Fibroblast of the conjunctiva (primary cell): Measurements from ENCODE around the gene PEAK3.

Experiments
- DNase-seq: peaks from one replicate; pipeline ENCODE4 v3.0.0-alpha.2; 2010; ENCODE audit warnings: low read depth

PEAK3 gene

DNA sequence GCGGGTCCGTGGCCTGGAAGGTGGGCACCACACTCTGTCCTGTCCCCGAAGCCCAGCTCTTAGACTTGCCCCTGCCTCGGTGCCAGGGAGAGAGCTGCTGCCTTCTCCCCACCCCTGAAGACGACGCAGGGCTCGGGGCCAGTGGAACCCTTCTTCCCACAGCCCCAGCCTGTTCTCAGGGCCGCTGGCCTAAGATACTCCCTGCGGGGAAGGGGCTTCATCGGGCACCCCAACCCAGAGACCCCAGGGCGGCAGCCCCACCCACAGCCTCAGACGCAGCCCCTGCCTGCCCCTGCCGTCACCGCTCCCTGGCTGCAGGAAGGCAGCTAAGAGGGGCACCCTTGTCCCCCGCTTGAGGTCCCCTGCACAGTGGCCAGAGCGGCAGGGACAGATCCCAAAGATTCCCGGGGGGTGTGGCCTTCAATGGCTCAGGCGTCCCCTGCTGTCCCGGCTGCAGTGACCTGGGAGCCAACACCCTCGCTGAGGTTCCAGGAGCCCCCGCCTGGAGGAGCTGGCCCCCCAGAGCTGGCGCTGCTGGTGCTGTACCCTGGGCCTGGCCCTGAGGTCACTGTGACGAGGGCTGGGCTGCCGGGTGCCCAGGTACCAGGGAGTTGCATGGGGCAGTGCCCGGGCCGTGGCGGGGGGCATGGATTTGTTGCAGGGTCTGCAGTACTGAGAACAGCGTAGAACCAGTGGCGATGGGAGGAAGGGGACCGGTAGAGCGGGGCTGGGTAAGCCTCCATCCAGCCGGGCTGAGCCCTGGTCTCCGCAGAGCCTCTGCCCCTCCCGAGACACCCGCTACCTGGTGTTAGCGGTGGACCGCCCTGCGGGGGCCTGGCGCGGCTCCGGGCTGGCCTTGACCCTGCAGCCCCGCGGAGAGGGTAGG, 31.9 kb downstream of the PEAK3 start:
- no peak for DNase-seq

DNA sequence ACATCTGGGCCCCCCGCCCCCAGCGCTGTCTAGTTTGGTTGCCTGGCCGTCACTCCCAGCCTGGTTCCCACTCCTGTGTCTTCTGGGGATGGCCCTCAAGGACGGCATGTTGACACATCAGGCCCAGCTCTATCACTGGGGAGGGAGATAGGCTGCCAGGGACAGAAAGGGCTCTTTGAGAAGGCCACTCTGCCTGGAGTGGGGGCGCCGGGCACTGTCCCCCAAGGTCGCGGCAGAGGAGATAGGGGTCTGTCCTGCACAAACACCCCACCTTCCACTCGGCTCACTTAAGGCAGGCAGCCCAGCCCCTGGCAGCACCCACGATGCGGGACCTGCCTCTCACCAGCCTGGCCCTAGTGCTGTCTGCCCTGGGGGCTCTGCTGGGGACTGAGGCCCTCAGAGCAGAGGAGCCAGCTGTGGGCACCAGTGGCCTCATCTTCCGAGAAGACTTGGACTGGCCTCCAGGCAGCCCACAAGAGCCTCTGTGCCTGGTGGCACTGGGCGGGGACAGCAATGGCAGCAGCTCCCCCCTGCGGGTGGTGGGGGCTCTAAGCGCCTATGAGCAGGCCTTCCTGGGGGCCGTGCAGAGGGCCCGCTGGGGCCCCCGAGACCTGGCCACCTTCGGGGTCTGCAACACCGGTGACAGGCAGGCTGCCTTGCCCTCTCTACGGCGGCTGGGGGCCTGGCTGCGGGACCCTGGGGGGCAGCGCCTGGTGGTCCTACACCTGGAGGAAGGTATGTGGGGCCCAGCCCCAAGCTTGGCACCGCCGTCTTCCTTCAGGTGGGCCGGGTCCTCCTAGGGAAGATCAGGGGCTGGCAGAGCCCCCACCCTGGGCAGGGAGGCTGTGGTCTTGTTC, 32.7 kb downstream of the PEAK3 start, which contains the start of gene AMH:
Gene AMH, plus strand, starts transcription at position 314 of the 857 bp plus-strand sequence. Its CDS starts 10 bp downstream, at position 324.
- no peak for DNase-seq

DNA sequence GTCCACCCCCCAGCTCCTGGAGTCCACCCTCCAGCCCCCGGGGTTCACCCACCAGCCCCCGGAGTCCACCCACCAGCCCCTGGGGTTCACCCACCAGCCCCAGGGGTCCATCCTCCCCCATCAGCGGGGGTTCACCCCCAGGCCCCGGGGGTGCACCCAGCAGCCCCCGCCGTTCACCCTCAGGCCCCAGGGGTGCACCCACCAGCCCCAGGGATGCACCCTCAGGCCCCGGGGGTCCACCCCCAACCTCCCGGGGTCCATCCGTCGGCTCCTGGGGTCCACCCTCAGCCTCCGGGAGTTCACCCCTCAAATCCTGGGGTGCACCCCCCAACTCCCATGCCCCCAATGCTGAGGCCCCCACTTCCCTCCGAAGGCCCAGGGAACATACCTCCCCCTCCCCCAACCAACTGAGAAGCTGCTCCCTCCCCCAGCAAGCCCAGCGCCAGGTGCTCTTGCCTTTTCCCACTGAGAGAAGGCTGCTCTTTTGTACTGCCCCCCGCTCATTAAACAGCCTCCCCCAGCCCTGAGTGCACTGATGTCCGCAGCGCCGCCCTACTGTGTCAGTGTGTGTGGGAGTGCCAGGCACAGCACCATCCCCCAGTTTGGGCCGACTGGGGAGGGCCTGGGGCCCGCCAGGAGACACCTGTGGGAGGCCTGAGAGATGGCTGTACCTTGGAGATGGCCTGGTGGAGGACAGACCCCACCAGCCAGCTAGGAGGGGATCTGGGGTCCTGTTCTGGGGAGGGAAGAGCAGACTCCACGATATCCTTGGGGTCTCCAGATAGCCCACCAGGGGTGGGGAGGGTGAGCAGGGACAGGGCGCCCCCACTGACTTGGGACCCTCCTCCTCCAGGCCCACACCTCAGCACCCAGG, 33.6 kb downstream of the PEAK3 start:
- DNase-seq = no peak

DNA sequence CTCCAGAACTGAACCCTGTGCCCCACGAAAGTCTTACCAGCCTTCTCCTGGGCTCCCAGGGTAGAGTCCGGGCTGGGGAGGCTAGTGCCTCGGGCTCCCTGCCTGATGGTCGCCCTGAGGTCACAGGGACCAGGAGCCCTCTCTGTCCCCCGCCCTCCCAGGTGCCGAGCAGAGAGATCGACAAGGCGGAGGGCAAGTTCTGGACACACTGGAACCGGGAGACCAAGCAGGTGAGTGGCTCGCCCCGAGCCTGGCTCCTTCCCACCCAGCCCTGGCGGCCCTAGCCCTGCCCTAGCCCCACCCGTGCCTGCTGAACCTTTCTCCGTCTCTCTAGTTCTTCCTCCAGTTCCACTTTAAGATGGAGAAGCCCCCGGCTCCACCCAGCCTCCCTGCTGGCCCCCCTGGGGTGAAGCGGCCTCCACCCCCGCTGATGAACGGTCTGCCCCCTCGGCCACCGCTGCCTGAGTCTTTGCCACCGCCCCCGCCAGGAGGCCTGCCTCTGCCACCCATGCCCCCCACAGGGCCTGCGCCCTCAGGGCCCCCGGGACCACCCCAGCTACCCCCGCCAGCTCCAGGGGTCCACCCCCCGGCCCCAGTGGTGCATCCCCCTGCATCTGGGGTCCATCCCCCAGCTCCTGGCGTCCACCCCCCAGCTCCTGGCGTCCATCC, 34.4 kb downstream of the PEAK3 start:
- DNase-seq = no peak

DNA sequence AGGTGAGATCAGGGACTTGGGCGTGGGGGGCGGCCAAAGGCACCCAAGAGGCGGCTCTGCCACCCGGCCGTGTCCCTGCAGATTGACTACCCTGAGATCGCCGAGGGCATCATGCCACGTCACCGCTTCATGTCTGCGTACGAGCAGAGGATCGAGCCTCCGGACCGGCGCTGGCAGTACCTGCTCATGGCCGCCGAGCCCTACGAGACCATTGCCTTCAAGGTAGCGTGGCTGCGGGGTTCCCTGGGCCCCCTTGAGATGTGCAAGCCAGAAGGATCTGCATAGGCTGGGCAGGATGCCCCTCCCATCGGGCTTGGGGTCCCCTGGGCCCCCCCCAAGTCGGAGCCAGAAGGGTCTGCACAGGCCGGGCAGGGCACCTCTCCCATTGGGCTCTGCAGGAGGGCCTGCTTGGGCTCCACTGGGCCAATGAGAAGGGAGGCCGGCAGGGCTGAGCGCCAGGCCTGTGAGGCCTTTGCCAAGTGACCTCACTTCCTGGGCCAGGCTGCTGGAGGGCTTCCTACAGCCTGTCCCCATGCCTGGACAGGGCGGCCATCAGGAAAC, 35.1 kb downstream of the PEAK3 start:
- no peak for DNase-seq

DNA sequence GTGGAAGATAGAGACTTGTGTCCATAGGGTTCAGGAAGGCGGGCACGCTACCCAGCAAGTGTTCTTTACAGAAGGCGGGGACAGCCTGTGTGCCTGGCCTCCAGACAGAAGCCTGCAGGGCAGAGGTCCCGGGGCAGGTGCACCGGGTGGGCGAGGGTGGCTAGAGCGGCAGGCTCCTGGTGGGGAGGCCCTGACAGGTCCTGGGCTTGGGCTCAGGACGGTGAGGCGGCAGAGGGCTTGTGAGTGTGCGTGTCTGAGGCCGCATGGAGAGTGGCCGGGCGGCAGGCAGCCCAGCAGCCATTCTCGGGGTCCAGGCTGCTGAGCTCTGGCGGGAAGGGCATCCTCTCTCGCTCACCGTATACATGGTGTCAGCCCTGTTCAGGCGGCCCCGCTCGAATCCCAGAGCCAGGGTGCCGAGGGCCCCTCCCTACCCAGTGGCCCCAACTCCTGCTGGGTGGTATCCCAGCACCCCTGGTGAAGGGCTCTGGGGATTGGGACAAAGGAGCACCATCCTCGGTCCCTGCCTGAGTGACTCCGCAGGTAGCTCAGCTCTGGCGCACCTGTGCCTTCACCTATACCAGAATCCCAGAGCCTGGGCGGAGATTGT, 35.9 kb downstream of the PEAK3 start:
- DNase-seq = no peak

DNA sequence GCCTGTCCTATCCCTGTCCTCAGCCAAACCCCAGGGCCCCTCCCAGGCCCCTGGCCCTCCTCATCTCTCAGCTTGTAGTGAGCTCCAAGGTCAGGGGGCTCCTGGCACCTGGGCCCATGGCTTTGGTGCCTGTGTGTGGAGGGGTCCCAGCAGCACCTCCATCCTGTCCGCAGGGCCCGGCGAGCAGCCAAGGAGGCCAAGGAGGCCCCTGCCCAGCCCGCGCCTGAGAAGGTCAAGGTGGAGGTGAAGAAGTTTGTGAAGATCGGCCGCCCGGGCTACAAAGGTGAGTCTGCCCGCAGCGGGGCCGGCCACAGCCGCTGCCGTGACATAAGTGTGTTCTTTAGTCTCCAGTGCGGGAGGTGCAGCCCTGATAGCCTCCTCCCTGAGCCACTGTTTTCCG, 36.7 kb downstream of the PEAK3 start:
- no peak for DNase-seq

DNA sequence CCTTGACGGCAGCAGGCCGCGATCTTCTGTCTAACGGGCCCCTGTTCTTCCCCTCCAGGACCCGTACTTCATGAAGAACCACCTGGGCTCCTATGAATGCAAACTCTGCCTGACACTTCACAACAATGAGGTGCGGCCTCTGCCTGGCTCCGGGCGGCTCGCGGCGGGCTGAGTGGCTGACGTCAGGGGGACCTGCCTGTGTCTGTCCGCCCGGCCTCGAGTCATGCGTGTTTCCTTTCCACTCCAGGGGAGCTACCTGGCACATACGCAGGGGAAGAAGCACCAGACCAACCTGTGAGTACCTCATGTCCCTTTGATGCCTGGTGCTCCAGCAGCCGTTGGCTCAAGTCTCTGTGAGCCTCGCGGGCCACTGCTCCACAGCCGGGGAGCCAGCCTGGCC, 37.5 kb downstream of the PEAK3 start:
- no peak for DNase-seq

DNA sequence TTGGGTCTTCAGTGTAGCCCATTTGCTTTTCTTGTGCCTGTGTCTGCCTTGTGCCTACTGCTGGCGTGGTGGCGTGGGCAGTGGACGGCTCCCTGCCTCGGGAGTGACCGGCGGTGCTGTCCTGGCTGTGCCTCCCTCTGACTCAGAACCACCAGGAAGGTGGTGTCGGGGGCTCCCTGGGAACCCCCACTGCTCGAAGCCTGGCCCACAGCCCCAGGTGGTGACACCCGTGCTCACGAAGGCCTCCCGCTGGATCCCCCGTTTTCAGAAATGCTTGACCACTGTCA, 37.9 kb downstream of the PEAK3 start:
- DNase-seq = no peak

DNA sequence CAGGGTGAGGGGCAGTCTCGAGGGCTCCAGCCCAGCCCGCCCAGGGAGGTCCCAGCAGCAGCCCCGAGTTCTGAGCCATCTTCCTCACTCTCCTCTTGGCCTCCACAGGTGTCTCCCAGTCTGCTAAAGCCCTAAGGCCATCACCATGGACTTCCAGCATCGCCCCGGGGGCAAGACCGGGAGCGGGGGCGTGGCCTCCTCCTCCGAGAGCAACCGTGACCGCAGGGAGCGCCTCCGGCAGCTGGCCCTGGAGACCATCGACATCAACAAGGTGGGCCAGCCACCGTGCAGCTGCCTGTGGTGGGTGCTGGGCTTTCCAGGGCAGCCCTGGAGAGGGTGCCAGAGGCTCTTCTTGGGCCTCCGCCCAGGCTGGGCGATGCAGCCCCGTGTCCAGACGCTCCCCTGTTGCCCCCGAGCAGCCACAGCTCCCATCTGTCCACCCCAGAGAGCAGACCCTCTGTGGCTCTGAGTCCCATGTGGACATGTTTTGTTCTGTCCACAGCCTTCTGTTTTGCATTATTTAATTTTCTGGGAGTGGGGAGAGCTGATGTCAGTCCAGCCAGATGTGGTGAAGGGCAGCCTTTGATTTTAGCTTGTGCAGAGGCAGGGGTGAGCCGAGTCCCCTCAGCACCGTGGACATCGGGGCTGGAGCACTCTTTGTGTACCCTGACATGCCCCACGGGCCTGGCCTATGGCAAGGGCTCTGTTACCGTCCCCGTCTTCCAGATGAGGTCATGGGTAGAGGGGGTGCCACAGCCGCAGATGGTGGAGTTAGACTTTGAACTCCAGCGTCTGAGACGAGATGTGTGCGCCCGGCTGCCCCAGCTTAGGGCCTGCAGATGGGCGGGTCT, 38.5 kb downstream of the PEAK3 start:
- no peak for DNase-seq

DNA sequence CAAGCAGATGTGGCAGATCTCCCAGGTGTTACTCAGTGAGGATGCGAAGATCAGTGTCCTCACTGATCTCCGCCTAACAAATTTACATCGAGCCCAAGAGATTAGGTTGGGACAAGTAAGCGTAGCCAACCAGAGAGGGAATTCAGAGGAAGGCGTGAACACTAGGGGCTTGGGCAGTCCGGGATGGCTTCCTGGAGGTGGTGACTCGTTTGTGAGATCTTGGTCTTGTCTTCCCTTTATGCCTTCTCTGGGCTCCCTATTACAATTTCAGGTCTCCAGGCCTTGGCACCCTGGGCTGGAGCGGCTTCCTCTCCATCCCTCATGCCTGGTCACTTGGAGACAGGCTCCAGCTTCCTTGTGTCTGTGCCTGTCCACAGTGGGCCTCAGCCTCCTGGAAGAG, 39.2 kb downstream of the PEAK3 start:
- no peak for DNase-seq

DNA sequence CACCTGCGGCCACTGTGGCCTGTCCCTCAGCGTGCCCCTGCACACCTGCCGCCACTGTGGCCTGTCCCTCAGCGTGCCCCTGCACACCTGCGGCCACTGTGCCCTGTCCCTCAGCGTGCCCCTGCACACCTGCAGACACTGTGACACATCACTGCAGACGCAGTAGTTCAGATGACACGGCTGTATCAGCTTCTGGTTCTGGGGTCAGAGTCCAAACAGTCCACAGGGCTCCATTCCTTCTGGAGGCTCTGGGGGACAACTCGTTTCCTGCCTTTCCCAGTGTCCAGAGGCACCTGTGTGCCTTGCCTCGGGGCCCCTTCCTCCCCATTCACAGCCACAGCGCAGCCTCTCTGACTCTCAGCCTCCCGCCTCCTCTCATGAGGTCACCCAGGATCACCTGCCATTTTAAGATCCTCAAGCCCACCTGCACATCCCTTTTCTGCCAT, 39.9 kb downstream of the PEAK3 start:
- no peak for DNase-seq

DNA sequence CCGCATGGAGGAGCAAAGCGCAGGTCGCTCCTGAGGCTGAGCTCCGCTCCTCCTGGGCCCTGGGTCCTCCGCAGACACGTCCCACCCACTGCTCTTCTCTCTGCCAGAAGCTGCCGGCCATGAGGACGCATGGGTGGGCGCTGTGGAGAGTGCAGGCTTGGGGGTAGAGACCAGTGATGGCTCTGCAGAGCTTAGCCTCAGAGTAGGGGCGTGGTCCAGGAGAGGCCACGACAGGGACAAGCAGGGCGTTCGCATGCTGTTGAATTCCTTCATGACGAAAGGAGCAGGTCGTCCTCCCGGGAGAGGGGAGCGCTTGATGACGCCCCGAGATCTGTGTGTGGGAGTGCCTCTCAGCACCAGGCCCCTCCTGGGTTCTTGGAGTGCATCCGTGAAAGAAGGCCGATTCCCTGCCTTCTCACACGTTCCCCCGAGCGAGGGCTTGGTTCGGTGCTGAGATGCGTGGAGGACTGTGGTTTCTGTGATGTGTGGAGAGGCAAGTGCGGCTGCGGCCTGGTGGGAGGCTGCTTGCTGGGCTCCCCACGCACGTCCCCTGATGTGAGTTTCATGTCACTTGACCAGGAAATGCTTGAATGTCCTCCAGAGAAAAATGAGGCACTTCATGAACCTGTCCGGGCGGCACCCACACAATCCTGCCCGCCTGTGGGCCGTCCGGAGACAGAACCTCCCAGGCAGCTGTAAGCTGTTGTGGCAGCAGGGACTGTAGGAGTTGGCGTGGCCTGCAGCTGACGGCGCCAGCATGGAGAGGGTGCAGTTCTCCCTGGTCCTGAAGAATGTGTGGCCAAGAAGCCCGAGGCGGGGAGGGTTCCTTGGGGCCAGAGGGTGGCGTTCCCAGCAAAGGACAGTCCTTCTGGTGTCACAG, 40.9 kb downstream of the PEAK3 start:
- no peak for DNase-seq

DNA sequence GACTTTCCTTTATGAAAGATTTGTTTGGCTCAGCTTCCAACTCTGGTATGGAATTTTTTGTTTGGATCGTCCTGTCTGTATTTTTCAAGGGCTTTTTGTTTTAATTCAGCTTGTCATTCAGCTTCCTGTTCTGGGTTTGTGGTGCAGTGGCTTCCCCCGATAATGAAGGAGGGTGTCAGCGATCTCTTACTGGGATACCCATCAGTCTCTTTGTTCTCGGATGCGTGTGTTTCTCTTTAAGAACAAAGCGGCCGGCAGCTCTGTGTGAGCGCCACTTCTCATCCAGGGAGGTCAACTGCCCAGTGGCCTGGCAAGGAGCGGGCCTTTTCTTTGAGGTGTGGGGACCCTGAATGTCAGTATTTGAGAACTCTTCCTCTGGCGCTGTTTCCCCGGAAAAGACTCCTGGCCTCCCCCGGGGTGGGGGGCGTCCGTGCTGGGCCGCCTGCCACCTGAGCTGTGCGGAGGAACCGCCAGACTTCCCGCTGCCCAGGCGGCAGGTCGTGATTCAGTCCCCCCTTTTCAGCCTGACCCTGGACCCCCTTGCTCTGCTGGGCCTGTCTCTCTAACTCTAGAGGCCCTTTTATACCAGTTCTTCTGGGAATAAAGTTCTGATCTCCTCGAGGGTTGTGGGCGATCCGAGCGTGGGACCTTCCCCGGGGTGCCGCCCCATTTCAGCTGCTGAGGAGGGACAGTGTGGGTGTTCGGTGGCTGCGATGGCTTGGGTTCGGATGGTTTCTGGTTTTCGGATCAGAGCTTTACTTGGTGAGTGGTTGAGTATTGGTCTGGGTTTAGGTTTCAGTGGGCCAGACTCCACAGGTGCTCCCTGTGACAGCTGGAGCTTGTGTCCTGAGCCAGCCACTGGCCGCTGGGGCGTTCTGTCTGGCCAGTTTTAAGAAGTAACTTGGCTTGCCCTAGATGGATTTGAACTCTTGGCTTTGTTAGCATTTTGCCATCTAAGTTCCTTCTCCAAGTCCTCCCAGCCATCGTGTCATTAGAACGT, 41.9 kb downstream of the PEAK3 start:
- DNase-seq = no peak

DNA sequence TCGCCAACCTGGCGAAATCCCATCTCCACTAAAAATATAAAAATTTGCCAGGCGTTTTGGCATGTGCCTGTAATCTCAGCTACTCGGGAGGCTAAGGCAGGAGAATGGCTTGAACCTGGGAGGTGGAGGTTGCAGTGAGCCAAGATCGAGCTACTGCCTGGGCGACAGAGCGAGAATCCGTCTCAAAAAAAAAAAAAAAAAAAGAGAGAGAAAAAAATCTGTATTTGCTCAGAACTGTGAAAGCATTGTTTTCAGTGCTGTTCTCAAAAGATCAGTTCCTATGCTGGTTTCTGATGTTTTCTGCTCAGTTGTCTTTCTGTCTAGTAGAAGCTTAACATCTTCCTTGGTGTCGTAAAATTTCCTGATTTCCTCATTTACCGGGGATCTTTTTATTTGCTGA, 42.8 kb downstream of the PEAK3 start:
- no peak for DNase-seq

DNA sequence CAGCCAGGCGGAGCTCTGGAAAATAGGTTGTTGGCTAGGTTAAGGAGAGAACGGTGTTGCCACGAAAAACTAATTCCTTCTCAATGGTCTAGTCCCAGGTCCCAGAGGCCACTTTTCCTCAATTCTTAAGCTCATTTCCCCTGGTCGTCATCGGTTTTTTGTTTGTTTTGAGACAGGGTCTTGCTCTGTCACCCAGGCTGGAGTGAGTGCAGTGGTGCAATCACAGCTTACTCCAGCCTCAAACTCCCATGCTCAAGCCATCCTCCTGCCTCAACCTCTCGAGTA, 44.2 kb downstream of the PEAK3 start:
- DNase-seq = no peak

DNA sequence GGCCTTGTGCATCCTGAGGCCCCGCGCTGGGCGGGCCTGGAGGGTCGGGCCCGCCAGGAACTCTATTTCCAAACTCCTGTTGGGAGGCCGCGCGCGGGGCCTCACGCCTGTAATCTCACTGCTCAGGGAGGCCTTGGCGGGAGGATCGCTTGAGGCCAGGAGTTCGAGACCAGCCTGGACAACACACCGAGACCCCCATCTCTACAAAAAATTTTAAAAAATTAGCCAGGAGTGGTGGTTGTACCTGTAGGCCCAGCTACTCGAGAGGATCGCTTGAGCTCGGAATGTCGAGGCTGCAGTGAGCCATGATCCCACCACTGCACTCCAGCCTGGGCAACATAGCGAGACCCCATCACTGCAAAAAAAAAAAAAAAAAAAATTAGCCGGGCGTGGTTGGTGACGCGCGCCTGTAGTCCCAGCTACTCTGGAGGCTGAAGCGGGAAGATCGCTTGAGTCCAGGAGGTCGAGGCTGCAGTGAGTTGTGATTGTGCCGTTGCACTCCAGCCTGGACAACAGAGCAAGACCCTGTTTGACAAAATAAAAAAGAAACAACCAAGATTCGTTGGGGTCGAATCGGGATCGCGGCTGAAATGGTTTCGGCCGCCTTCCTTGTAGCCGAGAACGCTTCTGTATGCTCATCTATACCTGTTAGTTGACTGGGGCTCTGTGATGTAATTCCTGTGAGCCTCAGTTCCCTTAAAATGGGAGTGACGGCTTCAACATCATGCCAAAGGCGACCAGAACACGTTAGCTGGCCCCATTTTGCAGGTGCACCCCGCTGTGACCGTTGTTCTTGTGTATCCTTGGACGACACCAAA, 44.7 kb downstream of the PEAK3 start:
- DNase-seq = no peak
